Measurements from ENCODE around the gene ZNF143.

Gene ZNF143

GRCh38 chr11:9473408-9473807 is 12.6 kb downstream of the ZNF143 start:
- TF ChIP-seq ZFX (IDR thresholded peaks at IDR 0.05) = no peak
- no peak for TF ChIP-seq CTCF (conservative IDR thresholded peaks at IDR 0.05)
- H3K27ac ChIP-seq = no peak overlapping the region

GRCh38 chr11:9479899-9480298 is 19.1 kb downstream of the ZNF143 start:
- no peak overlapping the region for H3K27ac ChIP-seq
- TF ChIP-seq CTCF (conservative IDR thresholded peaks at IDR 0.05) (no peak), ZFX (IDR thresholded peaks at IDR 0.05) (no peak)

- TF ChIP-seq ZFX (IDR thresholded peaks at IDR 0.05) = no peak
- no peak for TF ChIP-seq CTCF (conservative IDR thresholded peaks at IDR 0.05)
- no peak overlapping the region for H3K27ac ChIP-seq
These were observed 28.4 kb downstream of the ZNF143 start for GRCh38 chr11:9489080-9489765.

- H3K27ac ChIP-seq = no peak overlapping the region
- TF ChIP-seq CTCF (conservative IDR thresholded peaks at IDR 0.05) (no peak), ZFX (IDR thresholded peaks at IDR 0.05) (no peak)
These were observed 29.6 kb downstream of the ZNF143 start for GRCh38 chr11:9490376-9490775.

GRCh38 chr11:9493492-9493891 is 32.7 kb downstream of the ZNF143 start:
- TF ChIP-seq CTCF (conservative IDR thresholded peaks at IDR 0.05) (no peak), ZFX (IDR thresholded peaks at IDR 0.05) (no peak)
- H3K27ac ChIP-seq = no peak overlapping the region

GRCh38 chr11:9494316-9494715 is 33.5 kb downstream of the ZNF143 start:
- H3K27ac ChIP-seq = no peak overlapping the region
- TF ChIP-seq CTCF (conservative IDR thresholded peaks at IDR 0.05) = no peak
- no peak for TF ChIP-seq ZFX (IDR thresholded peaks at IDR 0.05)

GRCh38 chr11:9495803-9496514 is 35.1 kb downstream of the ZNF143 start:
- no peak overlapping the region for H3K27ac ChIP-seq
- no peak for TF ChIP-seq ZFX (IDR thresholded peaks at IDR 0.05)
